AG09319 (cell line): ENCODE data around the gene DHRSX.
"Not testable (repeated sequence)": the region's sequence is repeated elsewhere in the genome, so short reads cannot be mapped to it uniquely, and the experiment has no call there.

Experiments used
- DNase-seq: peaks from one replicate; pipeline ENCODE4 v3.0.0-alpha.2; 2010; ENCODE audit warnings: low read depth; ENCODE audit errors: extremely low read depth
- TF ChIP-seq, protein P1 (sequence below): IDR thresholded peaks from 2 replicates; pipeline ENCODE4 v1.5.1; 2011; ENCODE audit warnings: low read depth, mild to moderate bottlenecking, inconsistent platforms, low read length, moderate library complexity

DHRSX gene

GRCh38 chrX:2391869-2392606, 108.7 kb downstream of the DHRSX start:
- TF ChIP-seq, protein P1, sequence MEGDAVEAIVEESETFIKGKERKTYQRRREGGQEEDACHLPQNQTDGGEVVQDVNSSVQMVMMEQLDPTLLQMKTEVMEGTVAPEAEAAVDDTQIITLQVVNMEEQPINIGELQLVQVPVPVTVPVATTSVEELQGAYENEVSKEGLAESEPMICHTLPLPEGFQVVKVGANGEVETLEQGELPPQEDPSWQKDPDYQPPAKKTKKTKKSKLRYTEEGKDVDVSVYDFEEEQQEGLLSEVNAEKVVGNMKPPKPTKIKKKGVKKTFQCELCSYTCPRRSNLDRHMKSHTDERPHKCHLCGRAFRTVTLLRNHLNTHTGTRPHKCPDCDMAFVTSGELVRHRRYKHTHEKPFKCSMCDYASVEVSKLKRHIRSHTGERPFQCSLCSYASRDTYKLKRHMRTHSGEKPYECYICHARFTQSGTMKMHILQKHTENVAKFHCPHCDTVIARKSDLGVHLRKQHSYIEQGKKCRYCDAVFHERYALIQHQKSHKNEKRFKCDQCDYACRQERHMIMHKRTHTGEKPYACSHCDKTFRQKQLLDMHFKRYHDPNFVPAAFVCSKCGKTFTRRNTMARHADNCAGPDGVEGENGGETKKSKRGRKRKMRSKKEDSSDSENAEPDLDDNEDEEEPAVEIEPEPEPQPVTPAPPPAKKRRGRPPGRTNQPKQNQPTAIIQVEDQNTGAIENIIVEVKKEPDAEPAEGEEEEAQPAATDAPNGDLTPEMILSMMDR = no peak
- no peak for DNase-seq

- DNase-seq = no peak
- TF ChIP-seq, protein P1 = no peak
Observed at GRCh38 chrX:2390754-2391153, 110.0 kb downstream of the DHRSX start.

DNA sequence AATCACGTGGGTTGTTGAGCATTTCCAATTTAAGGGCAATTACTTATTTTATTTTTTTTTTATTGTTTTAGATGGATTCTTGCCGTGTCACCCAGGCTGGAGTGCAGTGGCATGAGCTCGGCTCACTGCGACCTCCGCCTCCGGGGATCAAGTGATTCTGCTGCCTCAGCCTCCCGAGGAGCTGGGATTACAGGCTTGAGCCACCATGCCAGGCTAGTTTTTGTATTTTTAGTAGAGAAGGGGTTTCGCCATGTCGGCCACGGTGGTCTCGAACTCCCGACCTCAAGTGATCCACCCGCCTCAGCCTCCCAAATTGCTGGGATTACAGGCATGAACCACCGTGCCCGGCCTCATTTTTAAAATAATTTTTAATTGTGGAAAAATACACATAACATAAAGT, 111.0 kb downstream of the DHRSX start:
- not testable (repeated sequence) for DNase-seq

DNA sequence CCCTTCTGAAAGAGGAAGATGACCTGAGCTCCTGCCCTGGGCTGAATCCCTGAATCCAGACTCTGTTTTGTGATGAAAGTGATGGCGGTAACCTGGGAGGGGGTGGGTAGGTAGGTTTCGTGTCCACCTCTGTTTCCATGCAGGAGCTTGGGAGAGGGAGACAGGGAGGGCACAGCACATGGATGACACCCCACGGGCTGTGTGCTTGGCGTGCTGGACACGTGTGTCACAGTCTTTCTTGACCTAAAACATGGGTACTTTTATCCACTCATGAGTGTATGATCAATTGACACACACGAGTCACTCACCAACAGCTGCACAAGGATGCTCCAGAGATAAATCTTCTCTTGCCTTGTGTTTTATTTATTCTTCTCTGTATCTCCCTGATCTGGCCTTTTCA, 111.5 kb downstream of the DHRSX start:
- TF ChIP-seq, protein P1 = no peak
- no peak for DNase-seq

DNA sequence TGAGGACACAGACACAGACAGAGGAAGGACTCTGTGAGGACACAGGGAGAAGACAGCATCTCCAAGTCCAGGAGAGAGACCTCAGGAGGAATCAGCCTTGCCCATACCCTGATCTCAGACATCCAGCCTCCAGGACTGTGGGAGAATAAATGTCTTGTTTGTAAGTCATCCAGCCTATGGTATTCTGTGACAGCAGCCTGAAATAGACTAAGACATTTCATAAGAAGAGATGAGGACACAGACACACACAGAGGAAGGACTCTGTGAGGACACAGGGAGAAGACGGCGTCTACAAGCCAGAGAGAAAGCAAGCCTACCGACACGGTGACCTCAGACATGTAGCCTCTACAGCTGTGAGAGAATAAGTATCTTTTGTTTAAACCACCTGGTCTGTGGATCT, 112.1 kb downstream of the DHRSX start:
- DNase-seq = no peak
- TF ChIP-seq, protein P1 = no peak

DNA sequence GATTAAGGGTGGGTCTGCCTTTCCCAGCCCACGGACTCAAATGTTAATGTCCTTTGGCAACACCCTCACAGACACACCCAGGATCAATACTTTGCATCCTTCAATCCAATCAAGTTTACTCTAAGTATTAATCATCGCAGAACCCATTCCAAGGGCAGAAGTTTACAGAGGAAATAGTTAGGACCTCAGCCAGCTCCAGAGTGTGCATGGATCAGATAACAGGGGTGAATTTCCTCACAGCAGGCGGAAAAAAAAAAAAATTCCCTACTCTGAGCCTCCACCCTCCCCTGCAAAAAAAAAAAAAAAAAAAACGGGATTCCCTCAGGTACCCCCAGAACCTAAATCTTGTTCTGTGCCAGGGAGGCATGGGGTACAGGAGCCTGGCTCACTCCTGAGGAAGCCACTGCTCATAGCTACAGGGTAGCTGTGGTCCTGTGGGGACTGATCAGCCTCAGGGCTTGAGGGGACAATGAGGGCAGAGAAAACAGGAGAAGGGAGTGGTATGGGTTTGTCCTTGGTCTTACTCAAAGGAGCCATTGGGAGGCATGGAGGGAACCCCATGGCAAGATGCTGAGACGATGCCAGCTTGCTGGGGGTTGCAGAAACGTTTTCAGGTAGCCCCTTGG, 113.0 kb downstream of the DHRSX start:
- DNase-seq = no peak
- TF ChIP-seq, protein P1 = no peak

GRCh38 chrX:2385224-2385623, 115.6 kb downstream of the DHRSX start:
- no peak for DNase-seq
- TF ChIP-seq, protein P1 = no peak
